Ishikawa (cell line): ENCODE data around the gene THSD7A.

Experiments used
- CEBPB ChIP-seq: IDR thresholded peaks from 2 replicates; pipeline ENCODE4 v1.6.1; 2012
- CREB1 ChIP-seq: IDR thresholded peaks from 2 replicates; pipeline ENCODE4 v1.6.1; 2012; ENCODE audit warnings: low read depth
- EGR1 ChIP-seq: IDR thresholded peaks from 2 replicates; pipeline ENCODE4 v1.6.1; 2012
- EP300 ChIP-seq: IDR thresholded peaks from 2 replicates; pipeline ENCODE4 v1.6.1; 2012; ENCODE audit warnings: borderline replicate concordance
- FOXM1 ChIP-seq: IDR thresholded peaks from 2 replicates; pipeline ENCODE4 v1.6.1; 2012; ENCODE audit warnings: low read depth, borderline replicate concordance
- MAX ChIP-seq: IDR thresholded peaks from 2 replicates; pipeline ENCODE4 v1.6.1; 2012
- NFIC ChIP-seq: IDR thresholded peaks from 2 replicates; pipeline ENCODE4 v1.6.1; 2012
- RAD21 ChIP-seq: IDR thresholded peaks from 2 replicates; pipeline ENCODE4 v1.6.1; 2012; ENCODE audit warnings: low read depth
- TAF1 ChIP-seq: IDR thresholded peaks from 2 replicates; pipeline ENCODE4 v1.6.1; 2012; ENCODE audit warnings: low read depth, mild to moderate bottlenecking
- TCF12 ChIP-seq: IDR thresholded peaks from 2 replicates; pipeline ENCODE4 v1.6.1; 2012; ENCODE audit warnings: low read depth
- TEAD4 ChIP-seq: IDR thresholded peaks from 2 replicates; pipeline ENCODE4 v1.6.1; 2012
- USF1 ChIP-seq: IDR thresholded peaks from 2 replicates; pipeline ENCODE4 v1.6.1; 2012
- YY1 ChIP-seq: IDR thresholded peaks from 2 replicates; pipeline ENCODE4 v1.6.1; 2012; ENCODE audit warnings: low read depth
- ZBTB7A ChIP-seq: IDR thresholded peaks from 2 replicates; pipeline ENCODE4 v1.6.1; 2012; ENCODE audit warnings: low read depth
- TF ChIP-seq, protein P1 (sequence below): IDR thresholded peaks from 2 replicates; pipeline ENCODE4 v1.6.1; 2012; ENCODE audit warnings: low read depth, mild to moderate bottlenecking

Gene THSD7A

GRCh38 chr7:11807000-11807399 is 25.0 kb downstream of the THSD7A start:
- TF ChIP-seq USF1 (no peak), NFIC (no peak), FOXM1 (no peak), EGR1 (no peak), CEBPB (no peak), TEAD4 (no peak), ZBTB7A (no peak), MAX (no peak), RAD21 (no peak), EP300 (no peak), YY1 (no peak), TCF12 (no peak), CREB1 (no peak), TAF1 (no peak)
- TF ChIP-seq, protein P1, sequence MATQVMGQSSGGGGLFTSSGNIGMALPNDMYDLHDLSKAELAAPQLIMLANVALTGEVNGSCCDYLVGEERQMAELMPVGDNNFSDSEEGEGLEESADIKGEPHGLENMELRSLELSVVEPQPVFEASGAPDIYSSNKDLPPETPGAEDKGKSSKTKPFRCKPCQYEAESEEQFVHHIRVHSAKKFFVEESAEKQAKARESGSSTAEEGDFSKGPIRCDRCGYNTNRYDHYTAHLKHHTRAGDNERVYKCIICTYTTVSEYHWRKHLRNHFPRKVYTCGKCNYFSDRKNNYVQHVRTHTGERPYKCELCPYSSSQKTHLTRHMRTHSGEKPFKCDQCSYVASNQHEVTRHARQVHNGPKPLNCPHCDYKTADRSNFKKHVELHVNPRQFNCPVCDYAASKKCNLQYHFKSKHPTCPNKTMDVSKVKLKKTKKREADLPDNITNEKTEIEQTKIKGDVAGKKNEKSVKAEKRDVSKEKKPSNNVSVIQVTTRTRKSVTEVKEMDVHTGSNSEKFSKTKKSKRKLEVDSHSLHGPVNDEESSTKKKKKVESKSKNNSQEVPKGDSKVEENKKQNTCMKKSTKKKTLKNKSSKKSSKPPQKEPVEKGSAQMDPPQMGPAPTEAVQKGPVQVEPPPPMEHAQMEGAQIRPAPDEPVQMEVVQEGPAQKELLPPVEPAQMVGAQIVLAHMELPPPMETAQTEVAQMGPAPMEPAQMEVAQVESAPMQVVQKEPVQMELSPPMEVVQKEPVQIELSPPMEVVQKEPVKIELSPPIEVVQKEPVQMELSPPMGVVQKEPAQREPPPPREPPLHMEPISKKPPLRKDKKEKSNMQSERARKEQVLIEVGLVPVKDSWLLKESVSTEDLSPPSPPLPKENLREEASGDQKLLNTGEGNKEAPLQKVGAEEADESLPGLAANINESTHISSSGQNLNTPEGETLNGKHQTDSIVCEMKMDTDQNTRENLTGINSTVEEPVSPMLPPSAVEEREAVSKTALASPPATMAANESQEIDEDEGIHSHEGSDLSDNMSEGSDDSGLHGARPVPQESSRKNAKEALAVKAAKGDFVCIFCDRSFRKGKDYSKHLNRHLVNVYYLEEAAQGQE, result no peak

GRCh38 chr7:11804621-11805020 is 27.4 kb downstream of the THSD7A start:
- TF ChIP-seq EGR1, result no peak
- TF ChIP-seq CEBPB, result no peak
- TF ChIP-seq ZBTB7A, result no peak
- TF ChIP-seq USF1, result no peak
- no peak for TF ChIP-seq TCF12
- TF ChIP-seq YY1, result no peak
- TF ChIP-seq TAF1, result no peak

- TF ChIP-seq YY1, result no peak
- TF ChIP-seq FOXM1, result no peak
- TF ChIP-seq CEBPB, result no peak
- no peak for TF ChIP-seq TCF12
- TF ChIP-seq EP300, result no peak
- TF ChIP-seq, protein P1, result no peak
- no peak for TF ChIP-seq CREB1
- no peak for TF ChIP-seq RAD21
- TF ChIP-seq USF1, result no peak
- TF ChIP-seq TAF1, result no peak
- TF ChIP-seq MAX, result no peak
- no peak for TF ChIP-seq EGR1
- TF ChIP-seq NFIC, result no peak
- no peak for TF ChIP-seq TEAD4
- TF ChIP-seq ZBTB7A, result no peak
Measured at GRCh38 chr7:11795231-11795630, 36.8 kb downstream of the THSD7A start.

GRCh38 chr7:11792166-11792565 is 39.8 kb downstream of the THSD7A start:
- TF ChIP-seq EGR1, result no peak
- no peak for TF ChIP-seq MAX
- TF ChIP-seq TAF1, result no peak

- TF ChIP-seq TEAD4 (no peak), YY1 (no peak), RAD21 (no peak), EP300 (no peak), NFIC (no peak), FOXM1 (no peak), CEBPB (no peak)
- TF ChIP-seq, protein P1, result no peak
Measured at GRCh38 chr7:11788568-11788967, 43.4 kb downstream of the THSD7A start.
